ENCODE measurements around the gene POLR2F.

Gene POLR2F

GRCh38 chr22:38009000-38009806 lies 55.7 kb downstream of the POLR2F start:
- DNase-seq, result no peak

- DNase-seq, result no peak
Measured at GRCh38 chr22:38012604-38013072, 59.1 kb downstream of the POLR2F start.

- no peak for DNase-seq
Measured at GRCh38 chr22:38014083-38014482, 60.6 kb downstream of the POLR2F start.

GRCh38 chr22:38016182-38017151 lies 63.0 kb downstream of the POLR2F start:
- DNase-seq, result no peak

GRCh38 chr22:38017272-38017920 lies 63.9 kb downstream of the POLR2F start:
- no peak for DNase-seq

GRCh38 chr22:38017939-38018885 lies 64.7 kb downstream of the POLR2F start:
- DNase-seq, result no peak

Measured in activated CD4-positive, CD25-positive, alpha-beta regulatory T cell treated with anti-CD3 and anti-CD28 coated beads, Interleukin-2, amount 50 U/mL, for 72 hours (primary cell).